AG08395 (cell line): ENCODE results near the gene SEC22A.

Experiments used
- DNase-seq: peaks from one replicate; pipeline ENCODE4 v3.0.0; 2012; ENCODE audit warnings: mixed read lengths, low spot score

Gene SEC22A, protein sequence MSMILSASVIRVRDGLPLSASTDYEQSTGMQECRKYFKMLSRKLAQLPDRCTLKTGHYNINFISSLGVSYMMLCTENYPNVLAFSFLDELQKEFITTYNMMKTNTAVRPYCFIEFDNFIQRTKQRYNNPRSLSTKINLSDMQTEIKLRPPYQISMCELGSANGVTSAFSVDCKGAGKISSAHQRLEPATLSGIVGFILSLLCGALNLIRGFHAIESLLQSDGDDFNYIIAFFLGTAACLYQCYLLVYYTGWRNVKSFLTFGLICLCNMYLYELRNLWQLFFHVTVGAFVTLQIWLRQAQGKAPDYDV

DNA sequence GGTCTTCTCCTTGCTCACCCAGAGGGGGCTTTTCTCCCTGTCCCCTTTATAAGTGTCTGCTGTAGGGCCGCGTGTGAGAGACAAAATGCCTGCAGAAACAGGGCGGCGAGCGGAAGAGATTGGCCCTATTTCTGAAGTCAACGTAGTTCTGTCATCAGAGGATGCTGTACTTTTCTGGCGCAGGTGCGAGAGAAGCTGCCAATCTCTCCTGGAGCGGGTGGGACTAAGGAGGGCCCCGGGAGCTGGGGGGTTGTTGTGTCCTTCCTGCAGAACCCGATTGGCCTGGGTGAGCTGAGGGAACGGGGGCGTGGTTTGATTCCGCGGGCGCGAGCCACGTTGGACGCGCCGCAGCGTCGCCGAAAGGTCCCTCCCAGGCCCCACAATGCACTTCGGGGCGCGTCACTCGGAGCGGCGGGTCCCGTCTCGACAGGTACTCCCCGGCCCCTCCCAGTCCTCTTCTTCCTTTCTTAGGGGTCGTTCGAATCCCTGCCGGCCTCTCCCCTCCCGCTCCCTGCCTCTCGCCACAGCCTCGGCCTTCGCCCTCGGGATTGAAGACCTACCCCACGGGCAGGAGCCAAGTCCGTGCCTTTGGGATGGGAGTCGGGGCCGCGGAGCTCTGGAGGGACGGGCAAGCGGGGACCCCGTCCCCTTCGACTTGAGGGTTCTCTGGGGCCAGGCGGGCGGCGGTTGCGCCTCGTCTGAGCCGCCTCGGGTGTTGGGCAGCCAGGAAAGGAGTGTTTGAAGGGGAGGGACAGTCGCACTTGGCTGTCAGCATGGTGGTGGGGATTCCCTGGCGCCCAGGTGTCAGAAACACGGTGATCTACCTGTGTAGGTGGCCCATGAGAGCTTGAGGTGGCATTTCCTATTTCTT is at the start of gene SEC22A:
SEC22A (plus strand) TSS at position 387 of the 871 bp plus-strand sequence. CDS start 7,275 bp downstream, outside the sequence.
- peak; percentile 97 for DNase-seq

DNA sequence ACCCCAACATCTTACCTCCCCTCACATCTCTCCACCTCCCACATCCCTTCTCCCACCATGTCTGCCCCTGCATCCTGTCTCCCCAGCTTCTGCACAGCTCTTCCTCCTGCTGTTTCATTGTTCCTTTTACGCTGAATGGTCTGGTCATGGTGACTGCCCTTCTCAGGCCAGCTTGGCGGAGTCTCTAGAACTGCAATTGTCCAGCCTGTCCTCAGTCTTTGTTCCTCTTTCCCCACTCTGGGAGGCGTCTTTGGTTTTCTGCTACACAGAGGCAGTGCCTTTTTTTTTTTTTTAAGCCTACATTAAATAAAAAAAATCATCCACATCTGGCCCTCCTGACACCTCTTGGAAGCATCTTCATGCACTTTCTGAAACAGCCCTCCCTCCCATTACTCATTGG is 49.1 kb upstream of the SEC22A start:
- DNase-seq: no peak

DNA sequence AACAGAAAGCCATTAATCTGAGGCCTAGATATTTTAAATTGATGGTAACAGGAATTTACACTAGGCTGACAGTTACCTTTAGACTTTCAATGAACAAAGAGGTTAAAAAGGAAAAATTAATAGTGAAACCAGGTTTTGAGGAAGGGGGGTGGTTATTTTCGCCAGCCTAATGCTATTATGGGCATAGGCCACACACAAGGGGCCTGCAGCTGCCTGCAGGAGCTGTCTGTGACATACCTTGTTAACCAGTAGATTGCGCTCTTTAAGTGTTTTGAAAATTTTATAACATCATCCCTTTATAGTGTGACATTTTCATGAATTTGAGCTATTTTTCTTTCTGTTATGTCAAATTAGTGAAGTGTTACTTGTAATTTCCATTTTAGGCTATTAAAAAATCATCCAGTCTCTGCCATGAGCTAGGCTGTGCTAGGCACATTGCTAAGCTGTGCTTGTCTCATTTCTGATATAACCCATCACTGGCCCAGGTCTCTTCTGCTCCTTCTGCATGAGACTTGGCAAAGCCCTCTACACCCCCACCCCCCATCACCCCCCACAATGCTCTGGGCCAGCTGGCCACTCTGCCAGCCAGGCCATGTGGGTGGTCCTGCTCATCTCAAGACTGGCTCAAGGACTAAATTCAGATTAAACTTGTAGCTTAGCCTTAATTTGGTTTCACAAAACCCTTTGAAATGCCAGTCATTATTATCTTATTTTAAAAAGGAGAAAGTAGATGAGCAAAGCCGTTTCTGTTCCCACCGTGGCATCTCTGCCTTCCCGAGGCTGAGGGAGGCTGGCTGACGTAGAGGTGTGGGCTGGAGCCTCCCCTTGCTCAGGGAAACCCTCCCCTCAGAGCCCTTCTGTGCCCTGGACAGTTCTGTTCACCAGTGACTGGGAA is 48.4 kb upstream of the SEC22A start:
- no peak for DNase-seq

DNA sequence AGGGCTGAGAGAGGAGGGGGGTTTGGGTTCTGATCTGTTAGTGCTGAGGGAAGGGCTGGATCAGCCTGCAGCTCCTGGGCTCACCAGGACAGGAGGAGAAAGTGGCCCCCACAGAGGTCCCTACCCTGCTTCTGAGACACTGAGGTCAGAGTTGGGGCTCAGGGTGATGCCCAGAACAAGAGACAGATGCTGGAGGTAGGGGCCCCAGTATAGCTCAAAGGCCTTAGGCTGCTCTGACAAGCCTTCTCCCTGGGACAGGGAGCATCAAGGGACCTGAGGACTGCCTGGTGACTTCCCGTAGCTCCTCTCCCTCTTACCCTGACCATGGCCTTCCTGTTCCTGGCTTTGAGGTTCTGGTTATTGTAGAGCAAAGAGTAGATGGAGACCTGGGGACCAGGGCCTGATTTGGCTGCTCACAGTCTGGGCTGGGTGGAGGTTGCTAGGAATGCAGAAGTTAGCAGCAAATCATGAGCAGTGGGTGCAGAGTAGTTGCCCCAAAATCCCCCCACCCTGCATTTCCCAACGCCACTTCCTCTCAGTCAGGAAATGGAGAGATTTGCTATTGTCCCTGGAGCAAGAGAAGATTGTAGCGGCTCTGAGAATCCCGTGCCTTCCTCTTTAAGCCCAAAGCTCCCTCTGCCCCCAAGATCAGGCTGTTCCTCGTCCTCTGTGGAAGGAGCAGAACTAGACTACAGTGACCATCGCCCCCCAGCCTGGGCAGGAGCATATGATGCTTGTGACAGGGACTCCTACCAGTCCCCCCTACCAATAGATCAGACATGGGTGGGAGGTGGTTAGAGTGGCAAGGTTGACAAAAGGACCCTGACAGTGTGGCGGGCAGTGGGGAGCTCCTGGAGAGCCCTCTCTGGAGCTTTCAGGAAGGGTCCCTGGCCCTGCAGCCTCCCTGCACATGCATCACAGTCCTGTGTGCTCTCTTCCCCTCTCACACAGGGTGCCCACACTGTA is 47.4 kb upstream of the SEC22A start:
- DNase-seq: no peak

DNA sequence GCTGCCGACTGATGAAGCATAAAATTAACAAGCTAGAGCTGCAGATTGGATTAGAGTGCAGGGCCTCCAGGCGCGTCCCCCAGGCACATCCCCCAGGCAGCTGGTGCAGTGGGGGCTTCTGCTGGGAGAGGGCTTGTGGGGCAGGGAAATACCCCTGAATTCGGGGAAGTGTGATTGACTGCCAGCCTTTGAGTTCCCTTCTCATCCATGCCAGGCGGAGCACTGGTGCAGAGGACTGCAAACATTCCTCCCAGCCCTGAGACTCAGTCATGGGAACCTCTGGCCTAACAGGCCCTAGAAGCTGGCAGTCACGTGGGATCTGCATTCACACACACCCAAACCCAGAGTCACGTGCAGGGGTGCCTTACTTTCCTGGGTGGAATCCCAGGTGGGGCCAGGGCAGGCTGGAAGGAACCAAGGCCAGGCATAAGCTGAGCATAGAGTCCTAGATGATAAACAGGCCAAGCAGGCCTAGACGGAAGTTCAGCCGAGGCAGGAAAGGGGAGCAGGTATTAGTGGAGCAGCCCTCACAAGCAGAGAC is 46.2 kb upstream of the SEC22A start:
- no peak for DNase-seq

DNA sequence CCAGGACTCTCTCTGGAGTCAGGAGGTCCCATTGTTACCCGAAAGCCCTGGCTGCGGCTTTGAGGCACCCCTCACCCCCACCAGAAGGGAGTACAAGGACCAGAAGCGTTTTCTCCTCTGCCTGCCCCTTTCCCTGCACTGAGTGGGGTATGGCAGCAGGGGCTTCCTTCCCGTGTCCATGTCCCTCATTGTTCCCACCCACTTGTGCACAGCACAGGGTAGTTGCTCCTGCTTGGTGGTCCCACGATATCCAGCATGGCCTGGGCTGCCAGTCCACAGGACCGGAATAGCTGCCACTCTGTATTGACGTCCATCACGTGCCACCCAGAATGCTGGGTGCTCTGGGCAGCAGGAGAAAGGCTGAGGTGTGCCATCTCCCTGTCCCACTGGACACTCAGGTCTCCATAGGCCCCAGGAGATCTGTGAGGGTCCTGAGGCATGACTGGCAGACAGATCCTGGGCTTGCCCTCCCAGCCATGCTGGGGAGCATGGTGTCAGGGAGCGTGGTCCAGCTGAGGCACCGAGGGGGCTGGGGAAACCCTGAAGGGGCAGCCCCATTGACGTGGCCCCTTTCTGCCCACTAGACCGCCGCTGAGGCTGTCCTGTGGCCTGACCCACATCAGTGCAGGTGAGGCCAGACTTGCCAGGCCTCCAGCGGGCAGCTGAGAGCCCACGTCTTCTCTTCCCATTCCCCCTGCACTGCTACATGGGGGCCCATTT is 45.3 kb upstream of the SEC22A start:
- DNase-seq: no peak

GRCh38 chr3:123157209-123157597 is 44.5 kb upstream of the SEC22A start:
- DNase-seq: no peak

GRCh38 chr3:123157598-123158287 is 44.0 kb upstream of the SEC22A start:
- DNase-seq: no peak

DNA sequence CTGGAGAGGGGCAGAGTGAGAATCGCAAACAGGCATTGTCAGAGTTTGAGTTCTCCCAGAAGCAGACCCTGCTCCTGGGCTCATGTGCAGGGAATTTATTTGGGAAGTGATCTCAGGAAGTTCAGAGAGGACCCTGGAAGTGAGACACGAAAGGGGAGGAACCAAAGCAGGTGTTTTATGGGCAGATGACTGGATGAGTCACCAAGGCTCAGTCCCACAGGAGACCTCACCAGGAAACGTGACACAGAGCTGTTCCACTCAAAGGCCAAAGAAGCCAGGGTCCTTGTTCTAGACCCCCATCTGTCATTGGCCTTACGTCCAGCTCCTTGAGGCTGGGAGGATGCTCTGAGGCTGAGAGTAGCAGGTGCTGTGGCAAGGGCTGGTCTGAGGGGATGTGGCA is 43.4 kb upstream of the SEC22A start:
- DNase-seq: no peak

DNA sequence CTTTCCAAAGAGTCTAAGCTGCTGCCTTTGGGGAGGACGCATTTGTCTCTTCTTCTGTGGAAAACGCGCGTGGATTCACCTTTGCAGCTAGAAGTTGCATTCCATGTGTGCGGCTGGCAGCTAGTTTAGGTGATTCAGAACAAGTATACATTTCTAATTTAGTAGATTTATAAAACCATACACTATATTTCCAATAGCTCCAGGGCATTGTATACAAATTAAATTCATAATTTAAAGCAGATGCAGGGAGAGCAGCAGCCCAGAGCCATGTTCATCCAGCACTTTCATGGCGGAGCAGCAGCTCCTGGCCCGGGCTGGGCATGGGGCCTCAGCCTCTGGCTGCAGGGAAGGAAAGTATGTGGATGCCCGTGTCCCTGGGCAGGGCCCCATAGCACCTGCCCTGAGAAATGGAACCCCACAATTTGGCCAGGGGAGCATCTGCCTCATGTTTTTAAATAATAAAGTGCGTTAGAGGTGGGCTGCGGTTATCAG is 42.8 kb upstream of the SEC22A start:
- DNase-seq: no peak

GRCh38 chr3:123159926-123160635 is 41.7 kb upstream of the SEC22A start:
- DNase-seq: peak; percentile 85

- no peak for DNase-seq
Observed at GRCh38 chr3:123161167-123161566, 40.6 kb upstream of the SEC22A start.

DNA sequence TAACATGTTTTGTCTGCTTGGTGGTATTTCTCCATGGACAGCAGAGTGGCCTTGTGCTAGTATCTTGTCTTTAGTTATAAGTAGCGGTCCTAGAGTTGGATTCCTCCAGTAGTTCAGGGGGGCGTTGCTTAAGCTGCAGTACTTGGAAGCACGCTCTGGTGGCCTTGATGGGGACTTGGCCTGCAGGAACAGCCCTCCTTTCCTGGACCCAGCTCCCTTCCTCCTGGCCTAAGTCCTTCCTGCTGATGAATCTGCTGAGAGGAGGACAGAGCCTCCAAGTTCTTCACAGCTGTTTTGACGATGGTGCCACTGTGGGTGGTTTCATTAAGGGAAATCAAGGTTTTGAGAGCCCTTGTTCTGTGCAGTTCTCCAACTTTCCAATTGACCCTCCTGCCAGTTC is 38.6 kb upstream of the SEC22A start:
- DNase-seq: no peak

DNA sequence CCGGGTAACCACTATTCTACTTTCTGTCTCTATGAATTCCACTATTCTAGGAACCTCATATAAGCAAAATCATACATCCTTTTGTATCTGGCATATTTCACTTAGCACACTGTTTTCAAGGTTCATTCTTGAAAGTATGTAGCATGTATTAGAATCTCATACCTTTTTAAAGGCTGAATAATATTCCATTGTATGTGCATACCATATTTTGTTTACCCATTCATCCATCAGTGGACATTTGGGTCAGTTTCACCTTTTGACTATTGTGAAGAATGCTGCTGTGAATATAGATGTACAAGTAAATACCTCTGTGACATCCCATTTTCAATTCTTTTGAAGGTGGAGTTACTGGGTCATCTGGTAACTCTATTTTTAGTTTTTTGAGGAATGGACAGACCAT is 36.6 kb upstream of the SEC22A start:
- no peak for DNase-seq

- no peak for DNase-seq
Observed at GRCh38 chr3:123167686-123168085, 34.1 kb upstream of the SEC22A start.

DNA sequence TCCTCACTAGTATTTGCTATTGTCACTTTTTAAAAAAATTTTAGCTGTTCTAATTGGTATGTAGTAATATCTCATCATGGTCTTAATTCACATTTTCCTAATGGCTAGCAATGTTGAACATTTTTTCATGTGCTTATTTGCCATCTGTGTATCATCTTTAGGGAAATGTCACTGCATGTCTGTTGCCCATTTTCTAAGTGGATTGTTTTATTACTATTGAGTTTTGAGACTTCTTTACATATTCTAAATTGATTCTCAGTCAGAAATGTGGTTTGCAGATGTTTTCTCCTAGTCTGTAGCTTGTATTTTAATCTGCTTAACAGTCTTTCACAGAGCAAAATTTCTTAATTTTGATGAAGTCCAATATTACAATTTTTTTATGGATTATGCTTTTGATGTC is 33.6 kb upstream of the SEC22A start:
- DNase-seq: no peak

DNA sequence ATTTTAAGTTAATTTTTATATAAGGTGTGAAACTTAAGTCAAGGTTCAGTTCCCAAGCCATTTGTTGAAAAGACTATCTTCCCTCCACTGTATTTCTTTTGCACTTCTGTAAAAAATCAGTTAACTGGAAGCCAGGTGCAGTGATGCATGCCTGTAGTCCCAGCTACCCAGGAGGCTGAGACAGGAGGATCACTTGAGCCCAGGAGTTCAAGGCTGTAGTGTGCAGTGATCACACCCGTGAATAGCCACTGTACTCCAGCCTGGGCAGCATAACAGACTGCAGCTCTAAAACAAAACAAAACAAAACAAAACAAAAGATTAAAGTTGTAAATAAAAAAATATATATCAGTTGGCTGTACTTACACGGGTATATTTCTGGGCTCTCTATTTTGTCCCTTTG is 33.1 kb upstream of the SEC22A start:
- no peak for DNase-seq

- DNase-seq: no peak
Observed at GRCh38 chr3:123169492-123169929, 32.2 kb upstream of the SEC22A start.

- no peak for DNase-seq
Observed at GRCh38 chr3:123169930-123170329, 31.8 kb upstream of the SEC22A start.
